CD14-positive monocyte (primary cell): ENCODE measurements around the gene PRTFDC1. TPM values are rescaled to one million over a fixed set of nuclear protein-coding genes. Genes with fewer than 3 reads are reported as not detected.

Source experiments
- DNase-seq, 3 donors: peaks; one replicate each; pipeline ENCODE4 v3.0.0-alpha.2; 2011 to 2022
- H2AFZ ChIP-seq: 2 replicates; pipeline ENCODE4 v1.6.0; 2012; ENCODE audit warnings: mild to moderate bottlenecking, low read depth, low read length, inconsistent platforms; ENCODE audit not compliant: insufficient read depth, poor library complexity, severe bottlenecking
- H3K27ac ChIP-seq, 2 donors: 1 replicate in 1 of 2; 2 replicates in 1 of 2; pipeline ENCODE4 v1.5.1; 2012 to 2013; ENCODE audit warnings: low read length in 2 of 2, control low read depth in 1 of 2, inconsistent platforms in 1 of 2, low read depth in 1 of 2, mild to moderate bottlenecking in 1 of 2
- H3K27me3 ChIP-seq, 2 donors: one replicate each; pipeline versions ENCODE4 v1.6.0 to v1.6.1; 2011 to 2013; ENCODE audit warnings: low read length in 2 of 2; ENCODE audit not compliant: control insufficient read depth in 2 of 2, insufficient read depth in 2 of 2
- H3K36me3 ChIP-seq, 2 donors: replicated peaks in 1 of 2; 1 replicate in 1 of 2; 2 replicates in 1 of 2; pipeline versions ENCODE4 v1.5.1 to v1.6.1; 2012 to 2013; ENCODE audit warnings: low read length in 2 of 2, control low read depth in 1 of 2, inconsistent platforms in 1 of 2, mild to moderate bottlenecking in 1 of 2; ENCODE audit not compliant: insufficient read depth in 2 of 2, control insufficient read depth in 1 of 2
- H3K4me1 ChIP-seq, 2 donors: 1 replicate in 1 of 2; 2 replicates in 1 of 2; pipeline versions ENCODE4 v1.5.1 to v1.6.1; 2012 to 2013; ENCODE audit warnings: low read length in 2 of 2, control low read depth in 1 of 2, inconsistent platforms in 1 of 2, mild to moderate bottlenecking in 1 of 2, moderate library complexity in 1 of 2; ENCODE audit not compliant: insufficient read depth in 2 of 2, control insufficient read depth in 1 of 2
- H3K4me2 ChIP-seq: replicated peaks from 2 replicates; pipeline ENCODE3; 2012; ENCODE audit warnings: low read length, moderate library complexity, mild to moderate bottlenecking; ENCODE audit not compliant: poor library complexity, severe bottlenecking; ENCODE audit errors: extremely low read depth
- H3K4me3 ChIP-seq, 3 experiments: fragments of 200-600 bp in 1 of 3; sonication (generic) in 1 of 3; replicated peaks in 1 of 3; 1 replicate in 2 of 3; 2 replicates in 1 of 3; pipeline ENCODE4 v1.5.1; 2011 to 2013; ENCODE audit warnings: low read length in 3 of 3, mild to moderate bottlenecking in 3 of 3, control low read depth in 2 of 3, low read depth in 2 of 3, inconsistent platforms in 1 of 3, moderate library complexity in 1 of 3
- H3K79me2 ChIP-seq: 2 replicates; pipeline ENCODE4 v1.6.0; 2012; ENCODE audit warnings: mild to moderate bottlenecking, control low read depth, inconsistent platforms, low read length, moderate library complexity; ENCODE audit not compliant: insufficient read depth
- H3K9ac ChIP-seq: 2 replicates; pipeline ENCODE4 v1.6.0; 2017; ENCODE audit warnings: low read length, mild to moderate bottlenecking; ENCODE audit not compliant: insufficient read depth, poor library complexity, severe bottlenecking
- H3K9me3 ChIP-seq, 2 donors: replicated peaks in 1 of 2; 1 replicate in 1 of 2; 2 replicates in 1 of 2; pipeline versions ENCODE4 v1.5.1 to v1.6.1; 2012 to 2013; ENCODE audit warnings: low read length in 2 of 2, control low read depth in 1 of 2; ENCODE audit not compliant: control insufficient read depth in 1 of 2, insufficient read depth in 1 of 2
- H4K20me1 ChIP-seq: 2 replicates; pipeline ENCODE4 v1.6.0; 2012; ENCODE audit warnings: mild to moderate bottlenecking, low read length, control low read depth, moderate library complexity; ENCODE audit not compliant: insufficient read depth
- H3K27ac Mint-ChIP-seq, 7 donors: one replicate each; pipeline ENCODE4 v1.8.0; 2020; ENCODE audit warnings: mild to moderate bottlenecking in 7 of 7, mixed read lengths in 7 of 7, moderate library complexity in 6 of 7, inconsistent platforms in 2 of 7
- H3K27me3 Mint-ChIP-seq, 3 donors: one replicate each; pipeline ENCODE4 v1.8.0; 2021 to 2022; ENCODE audit warnings: low read depth in 3 of 3, mild to moderate bottlenecking in 3 of 3, mixed read lengths in 3 of 3, moderate library complexity in 3 of 3, inconsistent platforms in 1 of 3
- H3K36me3 Mint-ChIP-seq, 2 donors: one replicate each; pipeline ENCODE4 v1.8.0; 2020; ENCODE audit warnings: mixed read lengths in 2 of 2, inconsistent platforms in 1 of 2, mild to moderate bottlenecking in 1 of 2
- H3K4me1 Mint-ChIP-seq: one replicate; pipeline ENCODE4 v1.8.0; 2020; ENCODE audit warnings: mild to moderate bottlenecking, mixed read lengths
- H3K4me3 Mint-ChIP-seq, 2 donors: one replicate each; pipeline ENCODE4 v1.8.0; 2020; ENCODE audit warnings: mild to moderate bottlenecking in 2 of 2, mixed read lengths in 2 of 2, moderate library complexity in 1 of 2
- H3K9me3 Mint-ChIP-seq, 7 donors: one replicate each; pipeline ENCODE4 v1.8.0; 2020 to 2022; ENCODE audit warnings: mixed read lengths in 7 of 7, mild to moderate bottlenecking in 6 of 7, moderate library complexity in 6 of 7, inconsistent platforms in 2 of 7
- WGBS: methylation state at CpG from one replicate; pipeline ENCODE4 v1.1.5; 2013; ENCODE audit warnings: missing lambda C conversion rate; ENCODE audit not compliant: insufficient coverage; 5-methylcytosine and 5-hydroxymethylcytosine counted together
- intact Hi-C, 2 donors: fragments of 100-400 bp; cut with micrococcal nuclease; formaldehyde crosslinking; loops; one replicate each; pipeline versions ENCODE4 v1.15.0 to v1.15.1; 2023
- polyA plus RNA-seq, 3 donors: library from polyadenylated mRNA; depleted of rRNA in 1 of 3; unstranded in 2 of 3; stranded (reverse) in 1 of 3; fragments of 300-500 nt in 2 of 3; fragments of >200 nt in 1 of 3; fragmentation: Illumina TruSeq in 2 of 3; gene quantifications; 1 replicate in 2 of 3; 2 replicates in 1 of 3; pipeline ENCODE4 v1.2.3, GENCODE V29; 2012 to 2021
- TF ChIP-seq, protein P1 (sequence below): fragments of 200-600 bp; IDR thresholded peaks from one replicate; pipeline ENCODE4 v1.8.0; 2022; ENCODE audit warnings: antibody characterized with exemption, mild to moderate bottlenecking

PRTFDC1 gene
- polyA plus RNA-seq, 3 donors = not detected

DNA sequence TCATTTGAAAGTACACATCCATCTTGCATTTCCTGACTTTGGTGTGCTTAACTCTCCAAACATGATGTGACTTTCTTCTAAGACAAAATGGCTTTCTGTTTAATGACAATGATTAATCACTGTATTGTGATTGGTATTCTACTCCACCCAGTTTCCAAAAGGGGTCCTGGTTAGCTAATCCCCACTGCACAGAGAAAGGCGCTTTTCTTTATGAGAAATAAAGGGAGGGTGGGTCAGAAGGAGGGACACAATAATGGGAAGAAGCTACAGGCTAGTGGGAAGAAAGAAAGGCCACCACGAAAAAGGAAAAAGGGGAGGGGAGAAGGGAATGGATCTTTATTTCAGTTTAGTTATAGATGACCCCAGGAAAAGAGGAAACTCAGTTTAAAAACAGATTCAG lies 69.2 kb downstream of the PRTFDC1 start:
- H3K79me2 ChIP-seq = no peaks in the 10 kb centered on the region
- Mint-ChIP-seq H3K4me3 (peak overlapping the region in 1 of 2 donors; percentile 21), H3K27ac (peak overlapping the region; percentile 11 to 89 (median 66)), H3K4me1 (peaks cover 30% of the 10 kb centered on the region), H3K36me3 (no peaks in the 10 kb centered on the region), H3K9me3 (peaks cover 6 to 12% (median 7%) of the 10 kb centered on the region in 7 donors), H3K27me3 (peaks cover 0 to 2% (median 1%) of the 10 kb centered on the region in 3 donors)
- no peak overlapping the region for H2AFZ ChIP-seq
- H3K27ac ChIP-seq = no peak overlapping the region
- H3K9me3 ChIP-seq = peaks cover 0 to 8% of the 10 kb centered on the region in 2 donors
- no peaks in the 10 kb centered on the region for H4K20me1 ChIP-seq
- intact Hi-C loops = no loop called here
- DNase-seq = no peak
- WGBS = 100% methylated on average over 1 of the region's 2 CpGs
- H3K4me1 ChIP-seq = peaks cover 25 to 26% of the 10 kb centered on the region in 2 donors
- H3K4me3 ChIP-seq = no peak overlapping the region
- TF ChIP-seq, protein P1, sequence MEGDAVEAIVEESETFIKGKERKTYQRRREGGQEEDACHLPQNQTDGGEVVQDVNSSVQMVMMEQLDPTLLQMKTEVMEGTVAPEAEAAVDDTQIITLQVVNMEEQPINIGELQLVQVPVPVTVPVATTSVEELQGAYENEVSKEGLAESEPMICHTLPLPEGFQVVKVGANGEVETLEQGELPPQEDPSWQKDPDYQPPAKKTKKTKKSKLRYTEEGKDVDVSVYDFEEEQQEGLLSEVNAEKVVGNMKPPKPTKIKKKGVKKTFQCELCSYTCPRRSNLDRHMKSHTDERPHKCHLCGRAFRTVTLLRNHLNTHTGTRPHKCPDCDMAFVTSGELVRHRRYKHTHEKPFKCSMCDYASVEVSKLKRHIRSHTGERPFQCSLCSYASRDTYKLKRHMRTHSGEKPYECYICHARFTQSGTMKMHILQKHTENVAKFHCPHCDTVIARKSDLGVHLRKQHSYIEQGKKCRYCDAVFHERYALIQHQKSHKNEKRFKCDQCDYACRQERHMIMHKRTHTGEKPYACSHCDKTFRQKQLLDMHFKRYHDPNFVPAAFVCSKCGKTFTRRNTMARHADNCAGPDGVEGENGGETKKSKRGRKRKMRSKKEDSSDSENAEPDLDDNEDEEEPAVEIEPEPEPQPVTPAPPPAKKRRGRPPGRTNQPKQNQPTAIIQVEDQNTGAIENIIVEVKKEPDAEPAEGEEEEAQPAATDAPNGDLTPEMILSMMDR = no peak
- no peak overlapping the region for H3K9ac ChIP-seq
- H3K27me3 ChIP-seq = no peaks in the 10 kb centered on the region
- H3K4me2 ChIP-seq = peak overlapping the region; percentile 23
- no peaks in the 10 kb centered on the region for H3K36me3 ChIP-seq

DNA sequence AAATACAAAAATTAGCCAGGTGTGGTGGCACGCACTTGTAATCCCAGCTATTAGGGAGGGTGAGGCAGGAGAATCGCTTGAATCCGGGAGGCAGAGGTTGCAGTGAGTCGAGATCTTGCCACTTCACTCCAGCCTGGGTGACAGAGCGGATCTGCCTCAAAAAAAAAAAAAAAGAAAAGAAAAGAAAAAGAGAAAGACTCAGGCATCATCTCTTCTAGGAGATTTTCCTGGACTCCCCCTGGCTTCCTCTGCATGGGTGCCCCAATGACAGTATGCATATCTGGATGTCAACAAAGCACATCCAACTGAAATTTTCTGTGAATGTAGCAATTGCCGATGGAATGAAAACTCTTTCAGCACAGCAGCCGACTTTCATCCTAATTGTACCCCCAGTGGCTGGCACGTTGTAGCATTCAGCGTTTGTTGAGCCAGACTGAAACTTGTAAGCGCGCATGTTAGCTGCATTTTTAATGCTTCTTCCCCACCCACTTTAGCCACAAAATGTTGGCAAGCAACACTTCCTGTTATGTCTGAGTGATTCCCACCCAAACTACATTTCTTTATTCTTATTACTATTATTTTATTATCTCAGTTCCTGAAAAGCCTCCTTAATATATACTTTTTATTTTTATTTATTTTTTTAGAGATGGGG lies 70.2 kb downstream of the PRTFDC1 start:
- Histone ChIP-seq H4K20me1 (no peaks in the 10 kb centered on the region), H3K79me2 (no peaks in the 10 kb centered on the region), H3K4me3 (peak overlapping the region in 2 of 3 experiments; percentile 16 to 57), H3K36me3 (no peaks in the 10 kb centered on the region), H3K4me2 (peak overlapping the region; percentile 64), H3K4me1 (peaks cover 25 to 26% of the 10 kb centered on the region in 2 donors), H3K9ac (no peak overlapping the region), H2AFZ (peak overlapping the region; percentile 65), H3K27me3 (no peaks in the 10 kb centered on the region), H3K27ac (no peak overlapping the region), H3K9me3 (peaks cover 0 to 6% of the 10 kb centered on the region in 2 donors)
- WGBS = 0% methylated on average over 5 of the region's 11 CpGs
- Mint-ChIP-seq H3K36me3 (no peaks in the 10 kb centered on the region), H3K4me3 (peak overlapping the region; percentile 50 to 81), H3K27me3 (peaks cover 0 to 7% (median 1%) of the 10 kb centered on the region in 3 donors), H3K4me1 (peaks cover 22% of the 10 kb centered on the region), H3K27ac (peak overlapping the region in 4 of 7 donors; percentile 18 to 74 (median 37)), H3K9me3 (peaks cover 1 to 6% (median 2%) of the 10 kb centered on the region in 7 donors)
- peak; percentile 16 to 32 (median 29) for DNase-seq
- TF ChIP-seq, protein P1 = no peak
- intact Hi-C loops = no loop called here
